NCI-H1694 (cell line): ENCODE measurements around the gene CDX1.
"Not testable (repeated sequence)": the region's sequence is repeated elsewhere in the genome, so short reads cannot be mapped to it uniquely, and the experiment has no call there.

Experiments used
- DNase-seq: peaks from one replicate; lab custom pipeline; 2025; lab: John Stamatoyannopoulos, UW

Gene CDX1

DNA sequence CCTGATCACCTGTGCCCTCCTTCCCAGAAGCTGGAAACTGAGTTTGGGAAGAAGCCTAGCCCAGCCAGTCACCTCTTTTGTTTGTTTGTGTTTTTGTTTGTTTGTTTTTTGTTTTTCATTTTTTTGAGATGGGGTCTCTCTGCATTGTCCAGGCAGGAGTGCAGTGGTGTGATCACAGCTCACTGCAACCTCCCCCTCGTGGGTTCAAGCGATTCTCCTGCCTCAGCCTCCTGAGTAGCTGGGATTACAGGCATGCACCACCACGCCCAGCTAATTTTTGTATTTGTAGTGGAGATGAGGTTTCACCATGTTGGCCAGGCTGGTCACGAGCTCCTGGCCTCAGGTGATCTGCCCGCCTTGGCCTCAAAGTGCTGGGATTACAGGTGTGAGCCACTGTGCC lies 67.1 kb downstream of the CDX1 start:
- not testable (repeated sequence) for DNase-seq
